Thymus (tissue), 14 donors: Measurements from ENCODE around the gene PCSK7. TPM values are rescaled to one million over a fixed set of nuclear protein-coding genes. Genes with fewer than 3 reads are reported as not detected.
"Not testable (repeated sequence)": the region's sequence is repeated elsewhere in the genome, so short reads cannot be mapped to it uniquely, and the experiment has no call there.

Experiments used
- DNase-seq, 9 donors: peaks; one replicate each; pipeline ENCODE4 v3.0.0-alpha.2; 2013; ENCODE audit warnings: low spot score in 9 of 9, low read depth in 6 of 9, missing footprints in 1 of 9
- H3K27ac ChIP-seq, 2 donors: one replicate each; pipeline ENCODE4 v1.5.1; 2013; ENCODE audit warnings: control low read depth in 1 of 2, low read depth in 1 of 2, low read length in 1 of 2, mild to moderate bottlenecking in 1 of 2, moderate library complexity in 1 of 2
- H3K27me3 ChIP-seq, 2 donors: one replicate each; pipeline ENCODE4 v1.5.1; 2013; ENCODE audit warnings: low read length in 1 of 2; ENCODE audit not compliant: control insufficient read depth in 2 of 2, insufficient read depth in 1 of 2
- H3K36me3 ChIP-seq, 2 donors: one replicate each; pipeline ENCODE4 v1.5.1; 2013; ENCODE audit warnings: low read length in 1 of 2, mild to moderate bottlenecking in 1 of 2, moderate library complexity in 1 of 2; ENCODE audit not compliant: control insufficient read depth in 2 of 2, insufficient read depth in 2 of 2
- H3K4me1 ChIP-seq, 2 donors: one replicate each; pipeline ENCODE4 v1.5.1; 2013; ENCODE audit warnings: low read length in 2 of 2; ENCODE audit not compliant: control insufficient read depth in 2 of 2, insufficient read depth in 2 of 2
- H3K4me3 ChIP-seq, 2 donors: one replicate each; pipeline ENCODE4 v1.5.1; 2013; ENCODE audit warnings: low read length in 2 of 2, control low read depth in 1 of 2, mild to moderate bottlenecking in 1 of 2
- H3K9me3 ChIP-seq, 2 donors: one replicate each; pipeline ENCODE4 v1.5.1; 2013; ENCODE audit warnings: low read length in 1 of 2, mild to moderate bottlenecking in 1 of 2; ENCODE audit not compliant: control insufficient read depth in 2 of 2, insufficient read depth in 1 of 2
- WGBS: extraction: QIAGEN DNeasy Blood & Tissue Kit; methylation state at CpG from one replicate; pipeline ENCODE4 v1.1.7; 2013; 5-methylcytosine and 5-hydroxymethylcytosine counted together
- long read RNA-seq, 10 donors: transcript quantifications; one replicate each; lab custom pipeline, GENCODE V29; 2026
- polyA plus RNA-seq: library from polyadenylated mRNA; stranded (reverse); fragments of 200-250 nt; gene quantifications from one replicate; pipeline ENCODE4 v1.2.3, GENCODE V29; 2013
- total RNA-seq: library from RNA; stranded (reverse); fragments of 120-200 nt; gene quantifications from one replicate; pipeline ENCODE4 v1.2.4, GENCODE V29; 2013
- donor health status: healthy.

The PCSK7 gene, protein sequence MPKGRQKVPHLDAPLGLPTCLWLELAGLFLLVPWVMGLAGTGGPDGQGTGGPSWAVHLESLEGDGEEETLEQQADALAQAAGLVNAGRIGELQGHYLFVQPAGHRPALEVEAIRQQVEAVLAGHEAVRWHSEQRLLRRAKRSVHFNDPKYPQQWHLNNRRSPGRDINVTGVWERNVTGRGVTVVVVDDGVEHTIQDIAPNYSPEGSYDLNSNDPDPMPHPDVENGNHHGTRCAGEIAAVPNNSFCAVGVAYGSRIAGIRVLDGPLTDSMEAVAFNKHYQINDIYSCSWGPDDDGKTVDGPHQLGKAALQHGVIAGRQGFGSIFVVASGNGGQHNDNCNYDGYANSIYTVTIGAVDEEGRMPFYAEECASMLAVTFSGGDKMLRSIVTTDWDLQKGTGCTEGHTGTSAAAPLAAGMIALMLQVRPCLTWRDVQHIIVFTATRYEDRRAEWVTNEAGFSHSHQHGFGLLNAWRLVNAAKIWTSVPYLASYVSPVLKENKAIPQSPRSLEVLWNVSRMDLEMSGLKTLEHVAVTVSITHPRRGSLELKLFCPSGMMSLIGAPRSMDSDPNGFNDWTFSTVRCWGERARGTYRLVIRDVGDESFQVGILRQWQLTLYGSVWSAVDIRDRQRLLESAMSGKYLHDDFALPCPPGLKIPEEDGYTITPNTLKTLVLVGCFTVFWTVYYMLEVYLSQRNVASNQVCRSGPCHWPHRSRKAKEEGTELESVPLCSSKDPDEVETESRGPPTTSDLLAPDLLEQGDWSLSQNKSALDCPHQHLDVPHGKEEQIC
- total RNA-seq (25.4 TPM), polyA plus RNA-seq (57.8 TPM)
- long read RNA-seq, donor 1, full-length matches to known transcripts: 2 of 2 reads
- long read RNA-seq, donor 1, partial matches to known transcripts: 0 of 2 reads
- long read RNA-seq, donor 1, other reads (novel, unspliced or antisense): 0 of 2 reads
- long read RNA-seq, donor 2: 0 reads
- long read RNA-seq, donor 3, full-length matches to known transcripts: 5 of 5 reads
- long read RNA-seq, donor 3, partial matches to known transcripts: 0 of 5 reads
- long read RNA-seq, donor 3, other reads (novel, unspliced or antisense): 0 of 5 reads
- long read RNA-seq, donor 4, full-length matches to known transcripts: 1 of 1 reads
- long read RNA-seq, donor 4, partial matches to known transcripts: 0 of 1 reads
- long read RNA-seq, donor 4, other reads (novel, unspliced or antisense): 0 of 1 reads
- long read RNA-seq, donor 5, full-length matches to known transcripts: 3 of 3 reads
- long read RNA-seq, donor 5, partial matches to known transcripts: 0 of 3 reads
- long read RNA-seq, donor 5, other reads (novel, unspliced or antisense): 0 of 3 reads
- long read RNA-seq, donor 6, partial matches to known transcripts: 0 of 2 reads
- long read RNA-seq, donor 6, other reads (novel, unspliced or antisense): 0 of 2 reads
- long read RNA-seq, donor 7, full-length matches to known transcripts: 2 of 7 reads
- long read RNA-seq, donor 7, partial matches to known transcripts: 0 of 7 reads
- long read RNA-seq, donor 7, other reads (novel, unspliced or antisense): 5 of 7 reads
- long read RNA-seq, donor 8, full-length matches to known transcripts: 4 of 4 reads
- long read RNA-seq, donor 8, partial matches to known transcripts: 0 of 4 reads
- long read RNA-seq, donor 8, other reads (novel, unspliced or antisense): 0 of 4 reads
- long read RNA-seq, donor 9, full-length matches to known transcripts: 4 of 4 reads
- long read RNA-seq, donor 9, partial matches to known transcripts: 0 of 4 reads
- long read RNA-seq, donor 9, other reads (novel, unspliced or antisense): 0 of 4 reads
- long read RNA-seq, donor 10, full-length matches to known transcripts: 1 of 1 reads
- long read RNA-seq, donor 10, partial matches to known transcripts: 0 of 1 reads
- long read RNA-seq, donor 10, other reads (novel, unspliced or antisense): 0 of 1 reads

DNA sequence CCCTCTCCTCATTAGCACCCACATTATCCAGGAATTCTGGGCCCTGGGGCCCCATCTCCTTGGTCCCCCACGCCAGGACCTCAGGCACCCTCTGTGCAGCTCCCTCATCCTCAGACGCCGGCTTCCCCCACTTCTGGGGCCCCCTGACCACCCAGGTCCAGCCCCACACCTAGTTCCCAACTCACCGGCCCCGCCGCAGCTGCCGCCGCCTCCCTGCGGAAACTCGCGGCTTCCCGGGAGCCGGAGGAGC, at the start of gene PCSK7:
PCSK7 (minus strand) TSS at position 232 of the 250 bp plus-strand sequence. CDS start 2,229 bp downstream, outside the sequence.
- Histone ChIP-seq H3K27ac (peak within 1 kb of the TSS; percentile 89 to 97), H3K27me3 (no peaks in the 10 kb centered on the region), H3K36me3 (peaks cover 28 to 30% of the 10 kb centered on the region in 2 donors), H3K4me3 (peak within 1 kb of the TSS; percentile 85 to 95), H3K4me1 (peaks cover 18 to 27% of the 10 kb centered on the region in 2 donors), H3K9me3 (no peaks in the 10 kb centered on the region)
- no peak for DNase-seq
- WGBS: under 1% methylated on average over 13 of the region's 13 CpGs

DNA sequence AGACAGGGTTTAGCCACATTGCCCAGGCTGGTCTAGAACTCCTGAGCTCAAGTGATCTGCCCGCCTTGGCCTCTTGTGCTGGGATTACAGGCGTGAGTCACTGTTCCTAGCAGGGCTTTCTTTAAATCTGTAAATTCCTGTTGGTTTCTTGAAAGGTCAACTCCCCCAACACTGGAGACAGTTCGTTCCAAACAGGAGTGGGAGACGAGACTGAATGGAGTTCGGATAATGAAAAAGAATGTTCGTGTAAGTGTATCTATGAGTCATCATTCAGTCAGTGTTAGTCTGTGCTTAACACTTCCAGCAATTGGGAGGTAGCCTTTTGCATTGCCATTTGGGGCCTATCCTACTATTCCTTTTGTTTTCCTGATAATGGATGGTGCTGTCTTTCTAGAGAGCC, 49.3 kb upstream of the PCSK7 start:
- no peaks in the 10 kb centered on the region for H3K27me3 ChIP-seq
- H3K36me3 ChIP-seq: peaks cover 41 to 48% of the 10 kb centered on the region in 2 donors
- no peaks in the 10 kb centered on the region for H3K4me1 ChIP-seq
- H3K9me3 ChIP-seq: no peaks in the 10 kb centered on the region
- WGBS: 98% methylated on average over 6 of the region's 6 CpGs
- no peak for DNase-seq
- no peak overlapping the region for H3K4me3 ChIP-seq
- no peak overlapping the region for H3K27ac ChIP-seq

DNA sequence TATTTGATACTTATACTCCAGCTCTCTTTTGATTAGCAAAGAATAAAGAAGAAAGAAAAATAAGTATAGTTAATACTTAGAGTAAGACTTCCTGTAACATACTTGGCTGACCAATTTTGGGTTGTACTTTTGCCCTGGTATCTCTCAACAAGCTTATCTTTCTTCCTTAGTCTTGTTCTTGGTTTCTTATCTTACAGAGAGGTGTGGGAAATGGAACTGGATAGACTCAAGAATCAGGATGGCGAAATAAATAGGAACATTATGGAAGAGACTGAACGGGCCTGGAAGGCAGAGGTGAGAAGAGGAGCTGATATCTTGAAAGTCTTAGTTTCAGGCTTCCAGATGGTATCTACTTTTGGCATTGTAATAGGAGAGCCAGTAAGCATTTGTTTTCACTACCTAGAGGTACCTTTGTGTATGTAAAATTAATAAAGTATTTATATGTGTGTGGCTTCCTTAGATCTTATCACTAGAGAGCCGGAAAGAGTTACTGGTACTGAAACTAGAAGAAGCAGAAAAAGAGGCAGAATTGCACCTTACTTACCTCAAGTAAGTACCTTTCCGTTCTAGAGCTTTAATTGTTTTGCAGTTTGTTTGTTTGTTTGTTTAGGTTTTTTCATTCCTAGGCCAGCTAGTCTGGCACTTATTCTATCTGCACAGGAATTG, 48.0 kb upstream of the PCSK7 start:
- H3K27ac ChIP-seq: no peak overlapping the region
- H3K4me3 ChIP-seq: no peak overlapping the region
- WGBS: 93% methylated on average over 4 of the region's 4 CpGs

DNA sequence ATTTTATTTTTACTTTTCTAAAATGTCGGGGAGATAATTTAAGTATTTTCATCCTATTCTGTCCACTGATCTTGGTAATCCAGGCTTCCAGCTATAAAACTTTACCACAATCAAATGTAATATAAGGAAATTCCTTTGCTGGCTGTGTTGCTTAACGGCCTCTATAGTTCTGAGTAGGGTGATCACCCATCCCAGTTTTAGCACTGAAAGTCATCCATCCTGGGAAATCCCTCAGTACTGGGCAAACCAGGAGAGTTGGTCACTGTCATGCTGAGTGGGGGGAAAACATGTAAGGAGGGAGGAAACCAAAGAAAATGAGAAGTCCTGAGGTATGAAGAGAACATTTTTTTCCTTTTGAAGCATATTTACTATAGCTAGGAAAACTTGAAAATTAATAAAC, 46.5 kb upstream of the PCSK7 start:
- no peak for DNase-seq
- Histone ChIP-seq H3K27ac (no peak overlapping the region), H3K27me3 (no peaks in the 10 kb centered on the region), H3K9me3 (no peaks in the 10 kb centered on the region), H3K36me3 (peaks cover 29 to 32% of the 10 kb centered on the region in 2 donors), H3K4me3 (no peak overlapping the region), H3K4me1 (no peaks in the 10 kb centered on the region)
- WGBS: 95% methylated on average over 2 of the region's 2 CpGs

More for the DNA sequence above, 48.0 kb upstream of the PCSK7 start:
- Histone ChIP-seq H3K9me3 (no peaks in the 10 kb centered on the region), H3K27me3 (no peaks in the 10 kb centered on the region), H3K36me3 (peaks cover 36 to 41% of the 10 kb centered on the region in 2 donors), H3K4me1 (no peaks in the 10 kb centered on the region)
- peak in 1 of 9 donors; percentile 0 for DNase-seq

DNA sequence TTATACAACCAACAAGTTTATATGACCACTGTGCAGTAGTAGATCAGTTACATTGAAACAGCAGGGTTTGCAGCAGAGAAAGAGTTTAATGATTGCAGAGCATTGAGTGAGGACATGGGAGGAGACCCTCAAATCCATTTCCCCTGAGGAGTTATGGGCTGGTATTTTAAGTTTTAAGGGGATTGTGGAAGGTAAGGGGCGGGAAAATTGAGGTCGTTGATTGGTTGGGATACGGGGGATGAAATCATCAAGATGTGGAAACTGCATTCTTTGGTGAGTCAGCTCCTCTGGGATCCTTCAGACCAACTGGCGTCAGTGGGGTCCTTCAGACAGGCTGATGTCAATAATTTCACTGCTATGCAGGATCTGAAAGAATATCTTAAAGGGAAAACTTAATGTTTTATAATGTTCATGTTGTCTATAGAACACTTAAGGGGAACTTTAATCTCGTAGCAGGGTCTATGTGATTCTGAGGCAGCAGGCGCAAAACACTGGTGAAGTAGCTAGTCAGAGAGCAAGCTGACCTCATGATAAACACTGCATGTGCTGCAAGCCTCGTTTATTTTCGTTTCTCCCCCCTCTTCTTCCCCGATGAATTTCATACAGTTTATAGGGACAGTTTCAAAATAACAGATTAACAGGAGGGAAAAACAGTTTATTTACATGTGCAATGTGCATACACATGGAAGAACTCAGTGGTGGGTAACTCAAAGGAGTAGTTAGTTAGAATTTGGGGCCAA, 41.8 kb upstream of the PCSK7 start:
- Histone ChIP-seq H3K36me3 (peaks cover 0 to 4% of the 10 kb centered on the region in 2 donors), H3K27me3 (no peaks in the 10 kb centered on the region), H3K9me3 (no peaks in the 10 kb centered on the region), H3K27ac (no peak overlapping the region), H3K4me1 (no peaks in the 10 kb centered on the region), H3K4me3 (no peak overlapping the region)
- WGBS: 98% methylated on average over 9 of the region's 9 CpGs
- DNase-seq: no peak

DNA sequence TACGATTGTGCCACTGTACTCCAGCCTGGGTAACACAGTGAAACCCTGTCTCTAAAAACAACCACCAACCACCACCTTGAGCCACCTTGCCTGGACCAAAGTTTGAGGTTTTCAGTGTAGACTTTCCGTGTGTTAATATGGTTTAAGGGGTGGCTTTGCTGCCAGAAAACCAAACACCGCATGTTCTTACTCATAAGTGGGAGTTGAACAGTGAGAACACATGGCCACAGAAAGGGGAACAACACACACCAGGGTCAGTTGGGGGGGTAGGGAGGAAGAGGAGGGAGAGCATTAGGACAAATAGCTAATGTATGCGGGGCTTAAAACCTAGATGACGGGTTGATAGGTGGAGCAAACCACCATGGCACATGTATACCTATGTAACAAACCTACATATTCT, 40.3 kb upstream of the PCSK7 start:
- not testable (repeated sequence) for H3K4me3 ChIP-seq, H3K4me1 ChIP-seq, DNase-seq, H3K36me3 ChIP-seq, H3K9me3 ChIP-seq, H3K27me3 ChIP-seq, H3K27ac ChIP-seq
- 98% methylated on average over 5 of the region's 5 CpGs for WGBS

DNA sequence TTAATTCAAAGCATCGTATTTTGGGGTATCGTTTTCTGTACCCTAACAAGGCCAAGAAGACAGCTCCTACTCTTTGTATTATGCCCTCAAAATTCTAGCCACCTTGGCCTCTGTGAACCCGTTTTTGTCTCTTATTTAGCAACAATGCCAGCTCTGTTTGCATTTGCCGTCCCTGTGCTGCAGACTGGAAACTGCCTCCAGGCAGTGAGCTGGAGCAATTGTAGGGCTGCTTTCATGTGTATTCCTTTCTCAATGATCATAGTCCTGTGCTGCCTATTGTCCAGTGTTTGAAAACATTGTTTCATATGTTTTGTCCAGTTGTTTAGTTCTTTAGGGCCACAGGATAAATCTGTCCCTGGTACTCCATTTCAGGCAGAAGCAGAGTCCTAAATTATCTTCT, 39.3 kb upstream of the PCSK7 start:
- no peak overlapping the region for H3K27ac ChIP-seq
- H3K36me3 ChIP-seq: peaks cover 0 to 4% of the 10 kb centered on the region in 2 donors
- no peak for DNase-seq
- no peaks in the 10 kb centered on the region for H3K4me1 ChIP-seq
- no peaks in the 10 kb centered on the region for H3K9me3 ChIP-seq
- WGBS: 99% methylated on average over 4 of the region's 4 CpGs
- H3K4me3 ChIP-seq: no peak overlapping the region
- no peaks in the 10 kb centered on the region for H3K27me3 ChIP-seq
